Naive B cell (primary cell): Measurements from ENCODE around the gene BIN1. TPM values are rescaled to one million over a fixed set of nuclear protein-coding genes. Genes with fewer than 3 reads are reported as not detected.

ENCODE experiments used
- ATAC-seq, 2 donors: fragments of 150-1000 bp; cut with Tn5 transposase; 2 replicates each; pipeline ENCODE4 v1.10.0; 2021; ENCODE audit warnings: low read depth in 2 of 2, mild to moderate bottlenecking in 2 of 2, moderate library complexity in 2 of 2
- DNase-seq: peaks from one replicate; pipeline ENCODE4 v3.0.0; 2022
- H3K27ac Mint-ChIP-seq, 6 donors: one replicate each; pipeline ENCODE4 v1.8.0; 2020 to 2022; ENCODE audit warnings: mild to moderate bottlenecking in 6 of 6, mixed read lengths in 6 of 6, moderate library complexity in 5 of 6, inconsistent platforms in 2 of 6
- H3K27me3 Mint-ChIP-seq, 3 donors: one replicate each; pipeline ENCODE4 v1.8.0; 2021 to 2022; ENCODE audit warnings: mixed read lengths in 3 of 3, mild to moderate bottlenecking in 1 of 3
- H3K36me3 Mint-ChIP-seq, 2 donors: one replicate each; pipeline ENCODE4 v1.8.0; 2020 to 2022; ENCODE audit warnings: mixed read lengths in 2 of 2, inconsistent platforms in 1 of 2, mild to moderate bottlenecking in 1 of 2
- H3K4me1 Mint-ChIP-seq, 3 donors: one replicate each; pipeline ENCODE4 v1.8.0; 2020 to 2022; ENCODE audit warnings: mixed read lengths in 3 of 3, inconsistent platforms in 1 of 3, mild to moderate bottlenecking in 1 of 3, moderate library complexity in 1 of 3
- H3K4me3 Mint-ChIP-seq, 8 donors: one replicate each; pipeline ENCODE4 v1.8.0; 2020 to 2022; ENCODE audit warnings: mild to moderate bottlenecking in 8 of 8, mixed read lengths in 8 of 8, moderate library complexity in 8 of 8, inconsistent platforms in 2 of 8
- H3K9me3 Mint-ChIP-seq, 7 donors: one replicate each; pipeline ENCODE4 v1.8.0; 2020 to 2022; ENCODE audit warnings: mixed read lengths in 7 of 7, mild to moderate bottlenecking in 5 of 7, inconsistent platforms in 2 of 7, moderate library complexity in 1 of 7
- polyA plus RNA-seq, 6 donors: library from polyadenylated mRNA; unstranded; fragments of 300-500 nt; fragmentation: Illumina TruSeq; gene quantifications; one replicate each; pipeline ENCODE4 v1.2.3, GENCODE V29; 2021; ENCODE audit warnings: low read depth in 6 of 6

Gene BIN1
- polyA plus RNA-seq, 6 donors from 2014 or later, result 103 to 150 (median 124) TPM

DNA sequence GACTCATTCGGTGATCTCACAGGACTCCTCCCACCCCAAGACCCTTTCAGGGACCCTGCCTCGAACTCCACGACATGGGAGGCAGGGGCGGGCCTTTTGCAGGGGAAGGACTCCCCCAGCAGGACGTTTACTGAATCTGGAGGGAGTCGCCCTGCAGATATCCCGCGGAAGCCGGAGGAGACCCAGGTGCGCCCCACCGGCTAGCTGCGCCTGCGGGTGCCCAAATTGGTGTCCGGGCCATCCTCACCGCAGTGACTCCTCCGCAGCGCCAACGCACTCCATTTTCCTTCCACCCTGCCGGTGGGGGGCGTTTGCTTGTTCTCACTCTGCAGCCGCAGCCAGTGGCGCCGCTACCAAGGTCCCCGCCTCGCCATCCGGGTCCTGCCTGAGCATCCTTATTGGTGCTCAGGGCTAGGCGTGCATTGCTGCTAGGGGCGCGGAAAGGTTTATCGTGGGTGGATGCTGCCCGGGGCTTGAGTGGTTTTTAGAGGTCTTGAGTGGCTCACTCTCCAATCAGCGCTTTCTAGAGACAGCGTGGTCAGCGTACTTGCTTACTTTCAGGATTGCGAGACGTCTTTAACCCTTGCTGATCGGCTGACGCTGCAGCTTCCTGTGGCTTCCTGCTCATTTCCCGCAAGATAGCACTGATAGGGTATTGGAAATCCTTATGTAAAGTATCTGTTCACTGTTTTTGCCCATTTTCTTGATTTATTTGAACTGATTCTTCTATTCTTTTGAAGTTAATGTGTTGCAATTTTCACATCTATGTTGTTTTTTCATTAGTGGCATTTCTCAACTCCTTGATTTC, 81.4 kb downstream of the BIN1 start:
- DNase-seq (peak; percentile 31), ATAC-seq (peak; percentile 95 to 96)
- H3K27ac Mint-ChIP-seq, result peak overlapping the region in 1 of 6 donors; percentile 55
- H3K27me3 Mint-ChIP-seq, result peaks cover 40 to 63% (median 63%) of the 10 kb centered on the region in 3 donors
- peaks cover 3 to 18% (median 10%) of the 10 kb centered on the region in 7 donors for H3K9me3 Mint-ChIP-seq
- peaks cover 0 to 3% of the 10 kb centered on the region in 2 donors for H3K36me3 Mint-ChIP-seq
- peak overlapping the region in 7 of 8 donors; percentile 3 to 82 (median 70) for H3K4me3 Mint-ChIP-seq
- H3K4me1 Mint-ChIP-seq, result peaks cover 11 to 17% (median 16%) of the 10 kb centered on the region in 3 donors

DNA sequence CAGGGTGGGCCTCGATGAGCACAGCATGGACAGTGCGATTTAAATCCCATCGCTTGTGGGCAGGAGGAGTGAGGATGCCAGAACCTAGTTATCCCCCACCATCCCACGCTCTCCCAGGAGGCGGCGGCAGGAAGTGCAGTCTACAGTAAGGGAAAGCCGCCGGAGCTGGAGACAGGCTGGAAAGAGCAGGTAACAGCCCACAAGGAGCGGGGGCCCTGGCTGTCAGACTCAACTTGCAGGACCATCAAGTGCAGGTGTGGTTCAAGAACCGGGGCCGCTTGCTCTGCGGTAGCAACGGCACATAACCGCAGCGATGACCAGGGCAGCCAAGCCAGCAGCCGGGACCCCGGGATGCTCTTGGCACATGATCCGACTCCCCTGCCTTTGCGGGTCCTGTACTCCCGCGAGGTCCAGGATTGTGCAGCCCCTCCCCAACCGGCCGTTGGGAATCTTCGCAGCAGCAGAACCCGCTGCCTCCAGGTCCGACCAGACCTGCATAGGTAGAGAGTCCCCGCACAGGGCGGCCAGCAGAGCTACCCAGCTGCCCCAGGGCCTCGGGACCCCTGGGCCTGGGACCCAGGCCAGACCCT, 82.1 kb downstream of the BIN1 start:
- ATAC-seq (no peak), DNase-seq (no peak)
- H3K27me3 Mint-ChIP-seq, result peaks cover 37 to 60% (median 56%) of the 10 kb centered on the region in 3 donors
- H3K4me3 Mint-ChIP-seq, result peak overlapping the region in 5 of 8 donors; percentile 38 to 66 (median 64)
- H3K27ac Mint-ChIP-seq, result no peak overlapping the region
- peaks cover 11 to 17% (median 16%) of the 10 kb centered on the region in 3 donors for H3K4me1 Mint-ChIP-seq
- H3K36me3 Mint-ChIP-seq, result peaks cover 0 to 3% of the 10 kb centered on the region in 2 donors
- peaks cover 3 to 18% (median 10%) of the 10 kb centered on the region in 7 donors for H3K9me3 Mint-ChIP-seq

DNA sequence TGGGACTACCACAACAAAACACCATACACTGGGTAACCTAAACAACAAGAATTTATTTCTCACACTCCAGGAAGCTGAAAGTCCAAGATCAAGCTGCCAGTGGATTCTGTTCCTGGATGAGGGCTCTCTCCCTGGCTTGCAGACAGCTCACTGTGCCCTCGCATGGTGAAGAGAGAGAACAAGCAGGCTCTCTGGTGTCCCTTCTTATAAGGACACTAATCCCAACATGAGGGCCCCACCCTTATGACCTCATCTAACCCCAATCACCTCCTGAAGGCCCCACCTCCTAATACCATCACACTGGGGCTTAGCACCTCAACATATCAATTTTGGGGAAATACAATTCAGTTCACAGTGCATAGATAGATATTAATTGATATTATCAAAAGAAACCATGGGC, 83.5 kb downstream of the BIN1 start:
- peaks cover 11 to 17% (median 16%) of the 10 kb centered on the region in 3 donors for H3K4me1 Mint-ChIP-seq
- H3K9me3 Mint-ChIP-seq, result peaks cover 3 to 18% (median 12%) of the 10 kb centered on the region in 7 donors
- no peak overlapping the region for H3K27ac Mint-ChIP-seq
- ATAC-seq (no peak), DNase-seq (no peak)
- peak overlapping the region in 1 of 8 donors; percentile 21 for H3K4me3 Mint-ChIP-seq
- H3K27me3 Mint-ChIP-seq, result peaks cover 39 to 57% (median 53%) of the 10 kb centered on the region in 3 donors
- H3K36me3 Mint-ChIP-seq, result peaks cover 0 to 3% of the 10 kb centered on the region in 2 donors

DNA sequence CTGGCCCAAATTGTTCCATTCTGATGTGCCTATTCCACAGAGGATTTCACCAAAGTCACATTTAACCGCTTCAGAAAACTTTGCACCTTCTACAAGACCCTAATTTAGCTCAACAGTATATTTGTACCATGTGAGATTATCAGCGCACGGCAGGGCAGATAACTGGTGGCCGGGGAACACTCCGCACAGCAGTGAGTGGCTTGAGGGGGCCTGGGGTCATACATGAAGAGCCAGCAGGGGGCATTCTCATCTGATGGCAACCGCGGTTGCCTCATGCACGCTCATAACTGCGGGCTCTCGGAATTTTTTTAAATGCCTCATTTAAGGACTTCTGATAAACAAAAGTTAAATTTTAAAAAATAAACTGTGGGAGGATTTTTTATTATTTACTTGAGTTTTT, 84.1 kb downstream of the BIN1 start:
- Mint-ChIP-seq H3K4me1 (peaks cover 11 to 17% (median 16%) of the 10 kb centered on the region in 3 donors), H3K27me3 (peaks cover 34 to 50% (median 46%) of the 10 kb centered on the region in 3 donors), H3K9me3 (peaks cover 3 to 13% (median 9%) of the 10 kb centered on the region in 7 donors), H3K36me3 (no peaks in the 10 kb centered on the region), H3K27ac (no peak overlapping the region), H3K4me3 (no peak overlapping the region)
- ATAC-seq (no peak), DNase-seq (no peak)

DNA sequence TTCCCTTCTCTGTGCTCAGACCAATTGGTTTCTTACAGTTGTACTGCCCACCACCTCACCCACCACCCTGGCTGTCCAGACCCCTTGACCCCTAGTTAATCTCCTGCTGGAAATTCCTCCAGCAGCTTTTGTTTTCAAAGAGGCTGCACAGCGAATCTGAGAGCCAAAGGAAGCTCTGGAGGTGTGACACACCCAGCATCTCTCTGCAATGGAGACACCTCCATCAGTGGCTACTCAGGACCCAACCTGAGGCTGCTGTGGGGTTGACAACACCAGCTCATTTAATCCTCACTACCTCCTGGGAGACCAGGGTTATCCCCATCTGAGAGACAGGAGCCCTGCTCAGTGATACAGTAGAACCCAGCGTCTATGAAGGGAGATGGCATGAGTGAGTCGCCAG, 86.4 kb downstream of the BIN1 start:
- Mint-ChIP-seq H3K9me3 (peaks cover 3 to 13% (median 8%) of the 10 kb centered on the region in 7 donors), H3K27me3 (peaks cover 25 to 35% (median 31%) of the 10 kb centered on the region in 3 donors), H3K4me3 (no peak overlapping the region), H3K36me3 (no peaks in the 10 kb centered on the region), H3K27ac (no peak overlapping the region), H3K4me1 (peaks cover 5 to 9% (median 6%) of the 10 kb centered on the region in 3 donors)
- ATAC-seq (no peak), DNase-seq (no peak)

DNA sequence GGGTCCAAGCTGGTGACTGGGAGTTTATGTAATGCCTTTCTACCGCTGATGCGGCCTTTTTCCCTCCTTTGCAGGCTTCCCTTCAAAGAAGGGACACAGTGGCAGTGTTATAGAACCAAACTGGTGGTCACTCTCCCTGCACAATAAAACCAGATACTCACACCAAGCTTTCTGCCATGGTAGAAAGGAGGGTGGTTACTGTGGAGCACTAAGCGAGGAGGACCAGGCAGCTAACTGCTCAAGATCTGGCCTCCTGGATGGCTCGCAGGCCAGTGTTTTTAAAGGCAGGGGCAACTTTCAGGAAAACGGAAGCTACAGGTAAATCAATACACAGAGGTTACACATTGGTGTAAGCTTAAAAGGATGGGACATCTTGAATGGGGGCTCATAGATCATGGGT, 89.4 kb downstream of the BIN1 start:
- Mint-ChIP-seq H3K36me3 (no peaks in the 10 kb centered on the region), H3K4me3 (no peak overlapping the region), H3K9me3 (peaks cover 0 to 3% (median 0%) of the 10 kb centered on the region in 7 donors), H3K27me3 (peaks cover 30 to 34% (median 32%) of the 10 kb centered on the region in 3 donors), H3K4me1 (no peaks in the 10 kb centered on the region), H3K27ac (no peak overlapping the region)
- ATAC-seq (no peak), DNase-seq (no peak)

DNA sequence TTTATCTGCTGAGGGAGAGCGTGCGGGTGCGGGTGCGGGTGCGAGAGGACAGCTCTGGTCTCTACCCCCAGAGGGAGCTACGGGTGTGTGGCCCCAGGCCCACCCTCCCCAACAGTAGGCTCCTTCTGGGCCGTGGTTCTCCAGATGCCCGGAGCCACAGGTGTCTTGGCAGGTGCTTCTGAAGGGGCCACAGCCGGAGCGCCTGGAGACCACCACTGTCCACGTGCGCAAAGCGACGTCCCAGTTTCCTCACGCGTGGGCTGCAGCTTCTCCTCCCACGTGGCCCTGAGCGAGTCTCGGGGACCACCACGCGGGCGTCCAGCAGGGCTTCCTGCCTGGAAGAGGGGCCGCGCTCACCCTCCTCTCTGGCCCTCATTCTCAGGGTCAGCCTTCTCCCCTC, 90.6 kb downstream of the BIN1 start:
- H3K27ac Mint-ChIP-seq, result no peak overlapping the region

DNA sequence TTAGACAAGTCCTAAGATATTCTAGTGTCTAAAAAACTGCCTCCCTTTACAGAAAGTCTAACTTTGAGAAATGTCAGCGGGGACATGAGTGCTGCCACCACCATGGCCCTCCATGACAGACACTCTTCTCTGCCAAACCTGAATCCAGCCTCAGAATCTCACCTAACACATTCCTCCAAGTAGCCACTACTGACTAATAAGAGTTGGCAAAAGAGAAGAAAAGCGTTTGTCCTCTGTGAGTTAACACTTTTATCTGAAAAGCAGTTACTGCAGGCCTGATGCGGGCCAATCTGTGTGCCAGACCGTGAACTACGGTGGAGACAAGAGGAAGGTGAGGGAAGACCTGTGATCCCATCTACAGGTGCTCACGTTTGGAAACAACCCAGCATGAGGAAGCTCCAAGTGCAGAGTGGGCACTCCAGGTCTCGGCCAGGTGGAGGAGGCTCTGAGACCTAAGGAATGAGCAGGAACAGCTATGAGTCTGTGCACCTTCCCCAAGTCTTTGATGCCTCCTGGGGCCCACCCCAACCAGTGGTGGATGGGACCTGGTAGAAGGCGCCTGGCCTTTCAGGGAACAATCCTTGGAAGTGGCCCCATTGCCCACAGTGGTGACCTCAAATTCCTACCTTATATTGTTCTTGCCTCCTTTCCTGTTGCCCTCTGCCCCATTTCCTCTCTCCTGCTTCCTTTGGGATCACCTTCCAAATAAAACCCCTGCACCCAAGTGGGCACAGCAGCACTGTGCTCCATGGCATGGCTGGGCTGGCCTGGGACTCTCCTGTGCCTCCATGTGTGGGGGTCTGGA, 91.6 kb downstream of the BIN1 start:
- H3K4me3 Mint-ChIP-seq, result no peak overlapping the region
- H3K36me3 Mint-ChIP-seq, result no peaks in the 10 kb centered on the region
- ATAC-seq, result no peak
- H3K27me3 Mint-ChIP-seq, result peaks cover 37 to 49% (median 47%) of the 10 kb centered on the region in 3 donors
- no peak for DNase-seq
- peaks cover 0 to 12% (median 2%) of the 10 kb centered on the region in 7 donors for H3K9me3 Mint-ChIP-seq
- no peak overlapping the region for H3K27ac Mint-ChIP-seq
- no peaks in the 10 kb centered on the region for H3K4me1 Mint-ChIP-seq

More for the DNA sequence above, 90.6 kb downstream of the BIN1 start:
- H3K36me3 Mint-ChIP-seq, result no peaks in the 10 kb centered on the region
- DNase-seq (no peak), ATAC-seq (no peak)
- H3K27me3 Mint-ChIP-seq, result peaks cover 33 to 44% (median 42%) of the 10 kb centered on the region in 3 donors
- H3K9me3 Mint-ChIP-seq, result peaks cover 0 to 3% (median 0%) of the 10 kb centered on the region in 7 donors
- H3K4me3 Mint-ChIP-seq, result no peak overlapping the region
- no peaks in the 10 kb centered on the region for H3K4me1 Mint-ChIP-seq

DNA sequence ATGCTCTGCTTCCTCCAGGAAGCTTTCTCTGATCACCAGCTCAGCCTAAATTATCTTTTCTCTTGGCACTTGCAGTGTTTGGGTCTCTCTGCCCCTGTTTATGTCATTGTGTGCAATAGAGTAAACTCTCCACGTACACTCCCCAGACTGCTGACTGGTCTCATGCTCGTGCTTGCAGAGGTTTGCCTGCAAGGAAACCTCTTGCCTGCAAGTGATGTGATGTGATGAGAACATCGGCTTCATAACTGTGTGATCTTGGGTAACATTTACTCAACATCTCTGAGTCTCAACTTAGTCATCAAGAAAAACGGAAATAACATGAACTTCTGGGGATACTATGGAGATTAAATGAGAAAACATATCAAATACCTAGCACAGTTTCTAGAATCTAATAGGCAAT, 92.3 kb downstream of the BIN1 start:
- peaks cover 0 to 17% (median 3%) of the 10 kb centered on the region in 7 donors for H3K9me3 Mint-ChIP-seq
- no peak for ATAC-seq
- peaks cover 35 to 54% (median 44%) of the 10 kb centered on the region in 3 donors for H3K27me3 Mint-ChIP-seq
- H3K36me3 Mint-ChIP-seq, result no peaks in the 10 kb centered on the region
- no peaks in the 10 kb centered on the region for H3K4me1 Mint-ChIP-seq
- H3K4me3 Mint-ChIP-seq, result no peak overlapping the region
- H3K27ac Mint-ChIP-seq, result no peak overlapping the region
- DNase-seq, result no peak

DNA sequence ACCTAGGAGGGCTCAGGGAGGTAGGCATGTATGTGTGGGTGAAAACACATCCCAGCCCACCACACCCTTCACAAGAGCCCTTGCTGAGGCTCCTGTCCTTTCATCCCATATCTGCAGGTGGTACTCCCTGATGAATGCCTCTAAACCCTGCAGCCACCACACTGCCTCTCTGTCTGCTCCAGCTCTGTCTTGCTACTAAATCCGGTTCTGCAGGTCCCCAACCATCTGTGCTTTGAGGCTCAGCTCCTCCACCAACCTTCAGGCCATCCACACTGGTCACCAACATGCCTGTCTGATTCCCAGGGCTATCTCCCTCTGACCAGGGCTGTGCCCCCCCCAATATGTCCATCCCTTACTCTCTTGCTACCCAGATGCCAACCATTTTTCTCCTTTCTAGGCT, 92.7 kb downstream of the BIN1 start:
- H3K9me3 Mint-ChIP-seq, result peaks cover 0 to 17% (median 0%) of the 10 kb centered on the region in 7 donors
- no peak overlapping the region for H3K27ac Mint-ChIP-seq
- no peak overlapping the region for H3K4me3 Mint-ChIP-seq
- DNase-seq, result no peak
- H3K4me1 Mint-ChIP-seq, result no peaks in the 10 kb centered on the region
- ATAC-seq, result no peak
- H3K27me3 Mint-ChIP-seq, result peaks cover 31 to 50% (median 40%) of the 10 kb centered on the region in 3 donors
- no peaks in the 10 kb centered on the region for H3K36me3 Mint-ChIP-seq

DNA sequence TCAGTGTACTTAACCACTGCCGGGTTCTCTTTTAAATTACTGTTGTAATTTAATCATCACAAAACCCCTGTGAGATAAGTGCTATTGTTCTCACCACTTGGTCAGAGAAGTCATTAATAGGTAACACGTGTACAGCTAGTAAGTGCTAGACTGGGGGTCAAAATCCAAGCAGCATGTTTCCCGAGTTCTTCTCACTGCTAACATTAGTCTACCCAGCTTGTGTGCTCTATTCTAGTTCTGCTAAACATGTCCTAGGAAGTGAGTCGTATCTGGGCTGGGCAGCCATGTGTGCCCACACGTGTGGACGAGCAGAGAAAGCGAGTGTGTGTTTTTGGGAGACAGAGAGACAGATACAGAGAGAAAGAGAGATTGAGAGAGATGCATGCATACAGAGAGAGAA, 94.1 kb downstream of the BIN1 start:
- ATAC-seq (no peak), DNase-seq (no peak)
- no peak overlapping the region for H3K4me3 Mint-ChIP-seq
- H3K9me3 Mint-ChIP-seq, result peaks cover 0 to 17% (median 0%) of the 10 kb centered on the region in 7 donors
- no peaks in the 10 kb centered on the region for H3K4me1 Mint-ChIP-seq
- H3K36me3 Mint-ChIP-seq, result no peaks in the 10 kb centered on the region
- peaks cover 32 to 49% (median 38%) of the 10 kb centered on the region in 3 donors for H3K27me3 Mint-ChIP-seq
- no peak overlapping the region for H3K27ac Mint-ChIP-seq

DNA sequence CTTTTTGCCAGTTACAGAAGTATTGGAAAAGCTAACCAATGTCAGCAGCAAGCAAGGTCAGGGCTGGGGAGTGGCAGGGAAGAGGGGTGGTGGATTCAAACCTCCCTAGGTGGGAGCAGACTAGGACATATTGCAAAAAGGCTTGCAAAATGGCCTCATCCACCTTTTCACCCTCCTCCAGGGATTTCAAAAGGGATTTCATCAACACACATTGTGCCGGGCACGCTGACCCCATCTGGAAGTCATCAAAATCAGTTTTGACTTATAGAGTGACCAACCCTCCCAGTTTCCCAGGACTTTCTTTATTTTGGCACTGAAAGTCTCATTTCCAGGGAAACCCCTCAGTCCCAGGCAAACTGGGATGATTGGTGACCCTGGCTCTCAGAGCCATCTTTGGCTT, 94.7 kb downstream of the BIN1 start:
- DNase-seq, result no peak
- Mint-ChIP-seq H3K4me3 (no peak overlapping the region), H3K27me3 (peaks cover 31 to 50% (median 38%) of the 10 kb centered on the region in 3 donors), H3K4me1 (no peaks in the 10 kb centered on the region), H3K36me3 (no peaks in the 10 kb centered on the region), H3K9me3 (peaks cover 0 to 17% (median 0%) of the 10 kb centered on the region in 7 donors), H3K27ac (no peak overlapping the region)
- no peak for ATAC-seq

DNA sequence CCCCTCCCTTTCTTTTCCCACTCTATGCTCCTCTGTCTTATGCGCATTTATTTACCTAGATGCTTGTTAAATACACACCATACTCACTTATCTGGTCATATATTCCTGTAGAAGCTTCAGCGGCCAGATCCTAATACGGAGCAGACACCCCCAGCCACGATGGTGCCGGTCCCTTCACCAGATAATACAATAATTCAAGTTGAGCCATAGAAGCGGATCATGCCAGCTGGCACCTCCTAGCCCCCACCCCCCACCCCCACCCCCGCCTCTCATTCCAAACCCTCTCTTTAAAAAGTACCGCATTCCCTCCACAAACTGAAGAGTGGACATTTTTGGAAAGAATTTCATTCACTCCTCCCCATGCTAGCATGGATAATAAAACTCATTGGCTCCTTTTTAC, 95.2 kb downstream of the BIN1 start:
- Mint-ChIP-seq H3K4me3 (no peak overlapping the region), H3K36me3 (no peaks in the 10 kb centered on the region), H3K9me3 (peaks cover 0 to 17% (median 0%) of the 10 kb centered on the region in 7 donors), H3K27ac (no peak overlapping the region), H3K27me3 (peaks cover 29 to 53% (median 38%) of the 10 kb centered on the region in 3 donors), H3K4me1 (no peaks in the 10 kb centered on the region)
- ATAC-seq, result no peak
- DNase-seq, result no peak
